Measurements from ENCODE around the gene EPHB1.
"Not testable (repeated sequence)": the region's sequence is repeated elsewhere in the genome, so short reads cannot be mapped to it uniquely, and the experiment has no call there.

Gene EPHB1

GRCh38 chr3:134952371-134952770, 157.3 kb downstream of the EPHB1 start:
- no peak for DNase-seq (ENCODE audit: low read depth in 2 of 2)

- no peak for DNase-seq (ENCODE audit: low read depth in 2 of 2)
Observed at GRCh38 chr3:134955874-134956273, 160.8 kb downstream of the EPHB1 start.

- no peak for DNase-seq (ENCODE audit: low read depth in 2 of 2)
Observed at GRCh38 chr3:134956395-134956794, 161.3 kb downstream of the EPHB1 start.

GRCh38 chr3:134956844-134957243, 161.8 kb downstream of the EPHB1 start:
- no peak for DNase-seq (ENCODE audit: low read depth in 2 of 2)

GRCh38 chr3:134959516-134959915, 164.5 kb downstream of the EPHB1 start:
- DNase-seq (ENCODE audit: low read depth in 2 of 2) = no peak

GRCh38 chr3:134964226-134964625, 169.2 kb downstream of the EPHB1 start:
- DNase-seq (ENCODE audit: low read depth in 2 of 2) = no peak

- DNase-seq (ENCODE audit: low read depth in 2 of 2) = no peak
Observed at GRCh38 chr3:134965865-134966481, 170.9 kb downstream of the EPHB1 start.

- no peak for DNase-seq (ENCODE audit: low read depth in 2 of 2)
Observed at GRCh38 chr3:134970895-134971294, 175.8 kb downstream of the EPHB1 start.

GRCh38 chr3:134971306-134971705, 176.2 kb downstream of the EPHB1 start:
- no peak for DNase-seq (ENCODE audit: low read depth in 2 of 2)

GRCh38 chr3:134971907-134972306, 176.8 kb downstream of the EPHB1 start:
- DNase-seq (ENCODE audit: low read depth in 2 of 2) = not testable (repeated sequence)

- no peak for DNase-seq (ENCODE audit: low read depth in 2 of 2)
Observed at GRCh38 chr3:134972836-134973455, 177.9 kb downstream of the EPHB1 start.

GRCh38 chr3:134974624-134975023, 179.6 kb downstream of the EPHB1 start:
- no peak for DNase-seq (ENCODE audit: low read depth in 2 of 2)

GRCh38 chr3:134976948-134977347, 181.9 kb downstream of the EPHB1 start:
- DNase-seq (ENCODE audit: low read depth in 2 of 2) = no peak

GRCh38 chr3:134978658-134979057, 183.6 kb downstream of the EPHB1 start:
- no peak for DNase-seq (ENCODE audit: low read depth in 2 of 2)

GRCh38 chr3:134985864-134986715, 191.0 kb downstream of the EPHB1 start:
- DNase-seq (ENCODE audit: low read depth in 2 of 2) = no peak

- no peak for DNase-seq (ENCODE audit: low read depth in 2 of 2)
Observed at GRCh38 chr3:134988666-134989065, 193.6 kb downstream of the EPHB1 start.

GRCh38 chr3:134991003-134991402, 195.9 kb downstream of the EPHB1 start:
- DNase-seq (ENCODE audit: low read depth in 2 of 2) = no peak

GRCh38 chr3:134991472-134992010, 196.5 kb downstream of the EPHB1 start:
- DNase-seq (ENCODE audit: low read depth in 2 of 2) = no peak

- no peak for DNase-seq (ENCODE audit: low read depth in 2 of 2)
Observed at GRCh38 chr3:134992180-134992579, 197.1 kb downstream of the EPHB1 start.

- no peak for DNase-seq (ENCODE audit: low read depth in 2 of 2)
Observed at GRCh38 chr3:134992586-134992985, 197.5 kb downstream of the EPHB1 start.

GRCh38 chr3:134993011-134993410, 198.0 kb downstream of the EPHB1 start:
- DNase-seq (ENCODE audit: low read depth in 2 of 2) = no peak

GRCh38 chr3:134998158-134998557, 203.1 kb downstream of the EPHB1 start:
- DNase-seq (ENCODE audit: low read depth in 2 of 2) = no peak

- no peak for DNase-seq (ENCODE audit: low read depth in 2 of 2)
Observed at GRCh38 chr3:134998855-134999254, 203.8 kb downstream of the EPHB1 start.

Data from stimulated activated CD4-positive, alpha-beta T cell treated with anti-CD3 and anti-CD28 coated beads, Interleukin-1b, Interleukin-23, amount 100 ng/mL, for 4 hours (primary cell).